Measurements from ENCODE around the gene SLC29A1. TPM values are rescaled to one million over a fixed set of nuclear protein-coding genes. Genes with fewer than 3 reads are reported as not detected.

The SLC29A1 gene
- total RNA-seq, 5 donors from 2014 or later (not counting 1 experiment from before 2014, with no cell fraction given) = 1.3 to 8.0 (median 3.4) TPM

DNA sequence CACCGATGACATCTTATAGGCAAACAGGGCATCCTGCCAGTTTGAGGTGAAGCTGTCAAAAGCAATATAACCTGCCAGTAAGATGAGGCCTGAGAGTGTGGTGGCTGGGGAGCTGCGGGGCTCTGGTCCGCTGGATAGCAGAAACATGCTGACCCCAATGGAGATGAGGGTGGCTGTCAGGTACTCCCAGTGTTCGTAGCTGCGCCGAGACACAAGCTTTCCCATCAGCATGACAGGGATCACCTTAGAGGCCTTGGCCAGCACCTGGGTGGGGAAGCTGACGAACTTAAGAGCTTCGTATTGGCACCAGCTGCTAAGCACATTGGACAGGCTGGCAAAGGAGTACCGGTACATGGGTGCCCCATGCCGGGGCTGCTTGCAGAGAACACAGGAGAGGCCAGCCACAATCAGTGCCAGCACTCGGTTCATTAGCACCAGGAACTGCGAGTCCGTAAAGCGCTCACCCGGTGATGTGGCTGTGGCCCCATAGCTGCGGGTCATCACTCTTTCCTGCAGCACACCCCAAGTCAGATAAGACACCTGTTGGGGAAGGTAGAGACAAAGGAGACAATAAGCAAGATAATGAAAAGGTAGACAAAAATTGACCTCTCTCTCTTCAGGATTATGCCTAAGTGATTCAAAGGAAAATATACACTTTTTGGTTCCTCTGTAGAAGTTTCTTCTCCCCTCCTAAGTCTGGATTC, 31.9 kb downstream of the SLC29A1 start:
- peaks cover 47% of the 10 kb centered on the region for H3K36me3 Mint-ChIP-seq
- peak overlapping the region; percentile 85 to 90 (median 86) for H3K4me3 Mint-ChIP-seq
- POLR2A ChIA-PET = interaction anchor here in 1 of 2 donors (0.5 to 3.1 kb wide), 3 partner anchors 8 to 126 kb away, joined by 4 to 28 read pairs (median 11); partner anchors contain the start of genes HSP90AB1 and SLC29A1
- WGBS (ENCODE audit: insufficient coverage) = 80% methylated on average over 7 of the region's 16 CpGs
- ATAC-seq (replicated peaks in 1 of 4) (no peak), DNase-seq (no peak)
- H3K4me1 ChIP-seq (ENCODE audit: control insufficient read depth in 1 of 2, extremely low read depth in 1 of 2, insufficient read depth in 2 of 2, low read length in 2 of 2) = peaks cover 5 to 37% of the 10 kb centered on the region in 2 experiments
- H3K27ac ChIP-seq (ENCODE audit: low read length) = no peak overlapping the region
- peaks cover 63 to 73% (median 69%) of the 10 kb centered on the region in 3 donors for H3K4me1 Mint-ChIP-seq
- peak overlapping the region; percentile 90 to 94 for H3K27ac Mint-ChIP-seq
- H3K9me3 ChIP-seq = no peaks in the 10 kb centered on the region
- H3K36me3 ChIP-seq (ENCODE audit: control insufficient read depth in 2 of 2, extremely low read depth in 1 of 2, insufficient read depth in 1 of 2, low read length in 1 of 2) = peaks cover 10 to 75% of the 10 kb centered on the region in 2 donors
- CTCF ChIA-PET = interaction anchor here (0.5 to 2.8 kb wide), 5 partner anchors 9 to 110 kb away, joined by 3 to 15 read pairs (median 4); partner anchors contain the start of gene SLC29A1 (in 1 of the 2)
- H3K9me3 Mint-ChIP-seq = no peaks in the 10 kb centered on the region
- no peaks in the 10 kb centered on the region for H3K27me3 ChIP-seq (replicated peaks in 1 of 2; ENCODE audit: control insufficient read depth in 2 of 2, extremely low read depth in 1 of 2, insufficient read depth in 2 of 2, low read length in 1 of 2)
- no peaks in the 10 kb centered on the region for H3K27me3 Mint-ChIP-seq
- no peak overlapping the region for H3K4me3 ChIP-seq (ENCODE audit: control insufficient read depth in 1 of 2, extremely low read depth in 1 of 2, low read length in 1 of 2)

DNA sequence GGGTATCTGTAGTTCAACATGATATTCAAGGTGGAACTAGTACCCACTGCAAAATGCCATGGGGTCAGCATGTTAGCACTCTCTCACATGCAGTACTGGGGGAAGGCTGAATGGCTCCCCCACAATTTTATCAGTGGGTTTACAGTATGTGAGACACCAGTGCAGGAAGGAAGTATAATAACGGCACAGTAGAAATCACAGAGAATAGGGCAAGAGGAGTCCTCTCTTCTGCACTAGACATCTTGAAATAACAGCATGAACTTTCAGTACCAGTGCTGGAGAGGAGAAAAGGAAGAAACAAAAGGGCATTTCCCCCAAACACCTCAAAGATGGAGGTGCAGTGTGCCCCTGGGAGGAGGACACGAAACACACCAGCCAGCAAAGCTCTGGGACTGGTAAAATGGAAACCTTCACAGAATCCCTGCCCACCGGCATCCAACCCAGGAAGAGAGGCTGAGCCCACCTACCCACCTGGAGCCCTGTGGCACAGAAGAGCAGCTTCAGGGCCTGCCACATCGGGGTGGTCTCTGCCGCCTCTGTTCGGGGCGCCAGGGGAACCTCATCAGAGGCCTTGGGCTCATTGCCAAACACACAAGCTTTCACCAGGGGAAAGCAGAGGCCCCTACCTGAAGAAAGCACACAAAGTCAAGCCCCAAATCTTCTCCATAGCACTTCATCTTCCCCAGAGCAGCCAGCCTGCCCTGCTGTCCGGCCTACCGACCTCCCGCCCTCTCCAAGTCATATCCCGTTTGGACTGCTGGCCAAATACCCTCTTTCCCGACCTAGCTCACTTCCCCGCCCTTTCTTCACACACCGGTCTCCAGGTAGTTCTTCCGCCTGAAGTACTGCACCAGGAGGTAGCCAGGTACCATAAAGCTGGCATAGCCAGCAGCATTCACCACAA, 32.7 kb downstream of the SLC29A1 start:
- DNase-seq (peak in 1 of 35 experiments; percentile 53), ATAC-seq (replicated peaks in 1 of 4) (peak in 2 of 4 experiments; percentile 1 to 17)
- Mint-ChIP-seq H3K27me3 (no peaks in the 10 kb centered on the region), H3K9me3 (no peaks in the 10 kb centered on the region), H3K4me3 (peak overlapping the region; percentile 85 to 90 (median 86)), H3K36me3 (peaks cover 41% of the 10 kb centered on the region), H3K4me1 (peaks cover 56 to 71% (median 64%) of the 10 kb centered on the region in 3 donors), H3K27ac (peak overlapping the region; percentile 90 to 94)
- peak overlapping the region; percentile 73 to 75 for H3K4me3 ChIP-seq (ENCODE audit: control insufficient read depth in 1 of 2, extremely low read depth in 1 of 2, low read length in 1 of 2)
- H3K36me3 ChIP-seq (ENCODE audit: control insufficient read depth in 2 of 2, extremely low read depth in 1 of 2, insufficient read depth in 1 of 2, low read length in 1 of 2) = peaks cover 10 to 69% of the 10 kb centered on the region in 2 donors
- H3K9me3 ChIP-seq = no peaks in the 10 kb centered on the region
- POLR2A ChIA-PET = interaction anchor here (0.5 to 3.1 kb wide), 3 partner anchors 8 to 127 kb away, joined by 7 to 28 read pairs (median 11); partner anchors contain the start of gene HSP90AB1 (in 1 of the 2)
- peak overlapping the region; percentile 71 for H3K27ac ChIP-seq (ENCODE audit: low read length)
- CTCF ChIA-PET = interaction anchor here (0.5 to 2.8 kb wide), 10 partner anchors 8 to 86 kb away, joined by 3 to 15 read pairs (median 5); partner anchors contain the start of genes HSP90AB1 (in 2 of the 2) and SLC29A1 (in 1 of the 2)
- no peaks in the 10 kb centered on the region for H3K27me3 ChIP-seq (replicated peaks in 1 of 2; ENCODE audit: control insufficient read depth in 2 of 2, extremely low read depth in 1 of 2, insufficient read depth in 2 of 2, low read length in 1 of 2)
- H3K4me1 ChIP-seq (ENCODE audit: control insufficient read depth in 1 of 2, extremely low read depth in 1 of 2, insufficient read depth in 2 of 2, low read length in 2 of 2) = peaks cover 5 to 37% of the 10 kb centered on the region in 2 experiments
- WGBS (ENCODE audit: insufficient coverage) = 5% methylated on average over 14 of the region's 15 CpGs

DNA sequence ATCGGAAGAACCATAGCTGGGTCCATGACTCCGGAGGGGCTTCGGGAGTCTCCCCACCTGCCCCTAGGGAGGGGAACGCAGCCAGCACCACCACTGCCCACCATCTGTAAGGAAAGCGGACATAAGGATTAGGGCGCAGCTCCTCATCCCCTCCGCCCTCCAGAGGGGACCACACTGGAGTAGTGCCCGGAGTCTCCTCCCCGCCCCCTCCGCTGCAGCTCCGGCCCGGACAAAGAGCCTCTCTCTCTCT, 33.3 kb downstream of the SLC29A1 start:
- Histone ChIP-seq H3K4me3 (ENCODE audit: control insufficient read depth in 1 of 2, extremely low read depth in 1 of 2, low read length in 1 of 2) (peak overlapping the region; percentile 73 to 75), H3K4me1 (ENCODE audit: control insufficient read depth in 1 of 2, extremely low read depth in 1 of 2, insufficient read depth in 2 of 2, low read length in 2 of 2) (peaks cover 5 to 40% of the 10 kb centered on the region in 2 experiments), H3K36me3 (ENCODE audit: control insufficient read depth in 2 of 2, extremely low read depth in 1 of 2, insufficient read depth in 1 of 2, low read length in 1 of 2) (peaks cover 10 to 64% of the 10 kb centered on the region in 2 donors), H3K9me3 (no peaks in the 10 kb centered on the region), H3K27ac (ENCODE audit: low read length) (peak overlapping the region; percentile 71), H3K27me3 (replicated peaks in 1 of 2; ENCODE audit: control insufficient read depth in 2 of 2, extremely low read depth in 1 of 2, insufficient read depth in 2 of 2, low read length in 1 of 2) (no peaks in the 10 kb centered on the region)
- H3K27ac Mint-ChIP-seq = peak overlapping the region; percentile 90 to 94
- H3K36me3 Mint-ChIP-seq = peaks cover 37% of the 10 kb centered on the region
- POLR2A ChIA-PET = interaction anchor here (0.6 to 3.1 kb wide), 3 partner anchors 9 to 32 kb away, joined by 4 to 28 read pairs (median 7); partner anchors contain the start of gene HSP90AB1 (in 1 of the 2)
- CTCF ChIA-PET = interaction anchor here (0.5 to 2.8 kb wide), 11 partner anchors 8 to 85 kb away, joined by 3 to 15 read pairs (median 5); partner anchors contain the start of genes HSP90AB1 (in 2 of the 2) and SLC29A1 (in 1 of the 2)
- ATAC-seq (replicated peaks in 1 of 4) = peak in 1 of 4 experiments; percentile 13
- peak overlapping the region; percentile 85 to 90 (median 86) for H3K4me3 Mint-ChIP-seq
- no peaks in the 10 kb centered on the region for H3K9me3 Mint-ChIP-seq
- 1% methylated on average over 10 of the region's 12 CpGs for WGBS (ENCODE audit: insufficient coverage)
- H3K27me3 Mint-ChIP-seq = no peaks in the 10 kb centered on the region
- no peak for DNase-seq
- peaks cover 51 to 70% (median 63%) of the 10 kb centered on the region in 3 donors for H3K4me1 Mint-ChIP-seq

DNA sequence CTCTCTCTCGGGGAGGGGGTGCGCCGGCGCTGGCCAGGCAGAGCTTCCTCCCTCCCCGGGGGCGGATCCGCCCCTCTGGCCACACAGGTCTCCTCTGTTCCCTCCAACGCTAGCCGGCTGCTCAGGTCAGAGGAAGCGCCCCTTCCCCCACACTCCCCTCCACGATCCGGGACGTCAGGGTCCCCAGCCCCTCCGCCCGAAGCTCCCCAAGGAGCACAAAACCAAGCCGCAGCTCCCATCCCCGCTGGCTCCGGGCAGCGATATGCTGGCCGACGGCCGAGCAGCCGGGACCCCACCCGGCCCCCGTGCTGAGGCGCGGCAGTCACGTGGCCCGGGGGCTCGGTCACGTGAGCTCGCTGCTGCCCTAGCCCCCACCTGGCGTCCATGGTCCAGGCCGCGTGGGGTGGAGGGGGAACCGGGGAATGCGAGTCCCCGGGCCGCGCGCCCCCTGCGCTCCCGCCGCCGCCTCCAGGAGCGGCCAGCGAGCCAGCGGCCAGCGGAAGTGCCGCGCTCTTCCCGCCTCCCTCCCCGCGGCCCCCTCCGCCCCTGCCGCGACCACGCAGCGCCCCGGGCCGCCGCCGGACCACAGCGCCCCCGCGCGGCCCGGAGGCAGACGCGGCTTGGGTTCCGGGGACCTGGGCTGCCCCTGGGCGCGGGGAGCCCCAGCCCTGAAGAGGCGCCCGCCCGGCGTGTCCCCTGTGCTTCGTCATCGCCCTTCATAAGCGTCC, 33.8 kb downstream of the SLC29A1 start, which contains the start of gene SLC35B2:
SLC35B2 (minus strand) TSS at position 504 of the 728 bp plus-strand sequence; CDS start at position 386, 118 bp downstream.
- Histone ChIP-seq H3K27ac (ENCODE audit: low read length) (peak within 1 kb of the TSS; percentile 71), H3K36me3 (ENCODE audit: control insufficient read depth in 2 of 2, extremely low read depth in 1 of 2, insufficient read depth in 1 of 2, low read length in 1 of 2) (peaks cover 7 to 61% of the 10 kb centered on the region in 2 donors), H3K9me3 (no peaks in the 10 kb centered on the region), H3K27me3 (replicated peaks in 1 of 2; ENCODE audit: control insufficient read depth in 2 of 2, extremely low read depth in 1 of 2, insufficient read depth in 2 of 2, low read length in 1 of 2) (no peaks in the 10 kb centered on the region), H3K4me3 (ENCODE audit: control insufficient read depth in 1 of 2, extremely low read depth in 1 of 2, low read length in 1 of 2) (peak within 1 kb of the TSS; percentile 73 to 75), H3K4me1 (ENCODE audit: control insufficient read depth in 1 of 2, extremely low read depth in 1 of 2, insufficient read depth in 2 of 2, low read length in 2 of 2) (peaks cover 5 to 45% of the 10 kb centered on the region in 2 experiments)
- WGBS (ENCODE audit: insufficient coverage) = 0% methylated on average over 77 of the region's 80 CpGs
- Mint-ChIP-seq H3K36me3 (peaks cover 32% of the 10 kb centered on the region), H3K27me3 (no peaks in the 10 kb centered on the region), H3K4me3 (peak within 1 kb of the TSS; percentile 85 to 90 (median 86)), H3K9me3 (no peaks in the 10 kb centered on the region), H3K4me1 (peaks cover 49 to 70% (median 61%) of the 10 kb centered on the region in 3 donors), H3K27ac (peak within 1 kb of the TSS; percentile 93 to 94)
- POLR2A ChIA-PET = interaction anchor here (0.6 to 3.1 kb wide), 3 partner anchors 9 to 31 kb away, joined by 4 to 28 read pairs (median 7); partner anchors contain the start of gene HSP90AB1 (in 1 of the 2)
- DNase-seq = peak in 33 of 35 experiments; percentile 32 to 85 (median 52)
- CTCF ChIA-PET = interaction anchor here (0.6 to 2.8 kb wide), 8 partner anchors 9 to 84 kb away, joined by 3 to 15 read pairs (median 6); partner anchors contain the start of genes HSP90AB1 (in 1 of the 2) and SLC29A1 (in 1 of the 2)
- ATAC-seq (replicated peaks in 1 of 4) = peak; percentile 74 to 86 (median 84)

DNA sequence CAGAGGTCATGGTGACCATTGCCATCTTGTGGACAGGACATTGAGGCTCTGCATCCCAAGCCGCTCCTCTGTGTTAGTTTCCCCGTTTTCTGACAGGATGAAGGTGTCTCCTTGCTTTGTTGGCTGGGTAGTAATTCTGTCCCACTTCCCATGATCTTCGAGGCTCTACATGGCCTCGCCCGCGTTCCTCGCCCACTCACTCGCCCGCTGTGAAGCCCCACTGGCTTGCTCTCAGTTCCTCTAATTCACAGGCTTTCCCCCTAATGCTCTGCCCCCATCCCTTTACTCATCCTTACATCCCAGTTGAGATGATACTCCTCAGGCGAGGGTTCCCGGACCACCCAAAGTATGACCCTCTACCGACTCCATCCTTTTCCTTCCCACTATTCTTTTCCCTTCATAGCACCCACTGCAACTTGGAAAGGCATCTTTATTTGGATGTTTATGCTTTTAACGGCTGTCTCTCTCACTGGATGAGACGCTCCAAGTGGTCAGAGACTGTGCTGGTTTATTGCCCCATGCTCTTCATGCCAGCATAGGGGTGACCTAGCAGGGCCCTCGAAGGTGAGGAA, 34.4 kb downstream of the SLC29A1 start:
- Histone ChIP-seq H3K9me3 (no peaks in the 10 kb centered on the region), H3K27me3 (replicated peaks in 1 of 2; ENCODE audit: control insufficient read depth in 2 of 2, extremely low read depth in 1 of 2, insufficient read depth in 2 of 2, low read length in 1 of 2) (no peaks in the 10 kb centered on the region), H3K36me3 (ENCODE audit: control insufficient read depth in 2 of 2, extremely low read depth in 1 of 2, insufficient read depth in 1 of 2, low read length in 1 of 2) (peaks cover 7 to 56% of the 10 kb centered on the region in 2 donors), H3K4me1 (ENCODE audit: control insufficient read depth in 1 of 2, extremely low read depth in 1 of 2, insufficient read depth in 2 of 2, low read length in 2 of 2) (peaks cover 5 to 51% of the 10 kb centered on the region in 2 experiments), H3K4me3 (ENCODE audit: control insufficient read depth in 1 of 2, extremely low read depth in 1 of 2, low read length in 1 of 2) (peak overlapping the region; percentile 15 to 34), H3K27ac (ENCODE audit: low read length) (peak overlapping the region; percentile 71)
- WGBS (ENCODE audit: insufficient coverage) = 81% methylated on average over 5 of the region's 15 CpGs
- peaks cover 51 to 73% (median 63%) of the 10 kb centered on the region in 3 donors for H3K4me1 Mint-ChIP-seq
- ChIA-PET CTCF (interaction anchor here in 1 of 2 donors (1.4 to 1.5 kb wide), 2 partner anchors 12 to 15 kb away, joined by 6 to 9 read pairs; partner anchors contain the start of gene HSP90AB1), POLR2A (interaction anchor here (1.7 to 3.1 kb wide), 2 partner anchors 10 kb away, joined by 7 to 28 read pairs; partner anchors contain the start of gene HSP90AB1 (in 1 of the 2))
- peak overlapping the region; percentile 84 to 93 for H3K27ac Mint-ChIP-seq
- peak overlapping the region; percentile 79 to 86 (median 86) for H3K4me3 Mint-ChIP-seq
- ATAC-seq (replicated peaks in 1 of 4) (peak in 1 of 4 experiments; percentile 2), DNase-seq (no peak)
- H3K9me3 Mint-ChIP-seq = no peaks in the 10 kb centered on the region
- H3K27me3 Mint-ChIP-seq = no peaks in the 10 kb centered on the region
- peaks cover 27% of the 10 kb centered on the region for H3K36me3 Mint-ChIP-seq
